Heart left ventricle (tissue), 13 donors: ENCODE data around the gene HMHB1.

Experiments used
- POLR2A ChIP-seq, 2 donors: fragments of 450-650 bp; IDR thresholded peaks; one replicate each; pipeline ENCODE4 v1.6.1; 2017; ENCODE audit warnings: antibody characterized with exemption in 2 of 2, mild to moderate bottlenecking in 2 of 2, moderate library complexity in 2 of 2
- TF ChIP-seq, protein P1 (sequence below), 12 donors: fragments of 200-600 bp; sonication (generic) in 4 of 12; IDR thresholded peaks; one replicate each; pipeline versions ENCODE4 v1.5.0 to v1.8.0; 2018 to 2022; ENCODE audit warnings: antibody characterized with exemption in 12 of 12, mild to moderate bottlenecking in 5 of 12
- donor health status: ischemic (EF 13 %, LVEDD 7.1; RV severe dilation, severe dysfunction).
- donor health status: DM: no; HTN: yes; CAD: no.
- donor health status: DM: no; HTN: no; CAD: no.
- donor health status: ischemic (EF 25% LVEDD 6.9; RV normal size, moderate dysfunction).
- donor health status: ischemic (EF 25% LVEDD 5.7; RV mildly dilated, moderate dysfunction).
- donor health status: ischemic (EF 35%, LVEDD 5.7; RV mildly dilated, moderate dysfunction).
- donor health status: nonischemic (EF 11% LVEDD 7.7; RV severe dilation, severe dysfunction).
- donor health status: DM: yes; HTN: yes; CAD: no.
- donor health status: PGD.
- donor health status: ischemic (EF 29% LVEDD 5.4; RV normal size, mild dysfunction).
- donor health status: nonischemic (EF 23%, LVEDD 6.1; RV moderate dilation, normal function).

DNA sequence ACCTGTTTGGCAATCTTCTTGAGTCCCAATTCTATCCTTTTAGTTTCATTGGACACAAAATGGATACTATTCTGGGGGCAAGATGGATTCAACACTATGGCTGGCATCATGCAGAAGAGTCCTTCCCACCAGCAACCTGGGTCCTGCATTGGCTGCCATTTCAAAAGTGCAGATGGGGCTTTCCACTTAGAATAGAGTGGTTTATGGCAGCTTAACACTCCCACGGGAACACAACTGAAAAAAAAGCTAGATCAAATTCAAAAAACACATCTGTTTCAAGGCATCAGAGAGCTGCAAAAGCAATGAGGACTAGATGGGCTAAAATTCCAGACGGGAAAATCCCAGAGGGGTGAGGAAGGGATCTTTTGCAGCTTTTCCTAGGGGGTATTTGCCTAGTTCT lies 11.2 kb upstream of the HMHB1 start:
- TF ChIP-seq POLR2A (IDR thresholded peaks at IDR 0.05) = no peak
- TF ChIP-seq, protein P1, sequence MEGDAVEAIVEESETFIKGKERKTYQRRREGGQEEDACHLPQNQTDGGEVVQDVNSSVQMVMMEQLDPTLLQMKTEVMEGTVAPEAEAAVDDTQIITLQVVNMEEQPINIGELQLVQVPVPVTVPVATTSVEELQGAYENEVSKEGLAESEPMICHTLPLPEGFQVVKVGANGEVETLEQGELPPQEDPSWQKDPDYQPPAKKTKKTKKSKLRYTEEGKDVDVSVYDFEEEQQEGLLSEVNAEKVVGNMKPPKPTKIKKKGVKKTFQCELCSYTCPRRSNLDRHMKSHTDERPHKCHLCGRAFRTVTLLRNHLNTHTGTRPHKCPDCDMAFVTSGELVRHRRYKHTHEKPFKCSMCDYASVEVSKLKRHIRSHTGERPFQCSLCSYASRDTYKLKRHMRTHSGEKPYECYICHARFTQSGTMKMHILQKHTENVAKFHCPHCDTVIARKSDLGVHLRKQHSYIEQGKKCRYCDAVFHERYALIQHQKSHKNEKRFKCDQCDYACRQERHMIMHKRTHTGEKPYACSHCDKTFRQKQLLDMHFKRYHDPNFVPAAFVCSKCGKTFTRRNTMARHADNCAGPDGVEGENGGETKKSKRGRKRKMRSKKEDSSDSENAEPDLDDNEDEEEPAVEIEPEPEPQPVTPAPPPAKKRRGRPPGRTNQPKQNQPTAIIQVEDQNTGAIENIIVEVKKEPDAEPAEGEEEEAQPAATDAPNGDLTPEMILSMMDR (IDR thresholded peaks at IDR 0.05) = no peak
